IMR-90 (cell line): ENCODE results near the gene ARID3C. TPM values are rescaled to one million over a fixed set of nuclear protein-coding genes. Genes with fewer than 3 reads are reported as not detected.

Experiments
- ATAC-seq: fragments of 200-7000 bp; cut with Tn5 transposase; 2 replicates; pipeline ENCODE4 v1.9.1; 2020; ENCODE audit warnings: low read depth, mild to moderate bottlenecking, moderate library complexity
- BruUV-seq: library from RNA; stranded (reverse); fragments of 400-500 nt; replicated peaks from 2 replicates; lab custom pipeline; 2021; lab: Mats Ljungman, UMichigan
- CTCF ChIA-PET: fragments of 300-600 bp; formaldehyde crosslinking; extraction: SDS; loops from one replicate; lab custom pipeline; 2021; ENCODE audit warnings: antibody characterized with exemption; lab: Yijun Ruan, JAX
- POLR2A ChIA-PET: fragments of 300-600 bp; sonication (Branson Sonifier 250); formaldehyde crosslinking; loops from one replicate; lab custom pipeline; 2022; ENCODE audit warnings: antibody characterized with exemption; ENCODE audit not compliant: unreplicated experiment; lab: Charles Lee
- DNase-seq: peaks from one replicate; pipeline ENCODE4 v3.0.0; 2013
- H2AFZ ChIP-seq: replicated peaks from 2 replicates; pipeline ENCODE3; 2013; ENCODE audit warnings: low read length, mild to moderate bottlenecking; ENCODE audit not compliant: poor library complexity
- H2AK5ac ChIP-seq: 2 replicates; pipeline ENCODE4 v1.6.1; 2013; ENCODE audit warnings: low read depth, low read length, inconsistent platforms
- H2AK9ac ChIP-seq: replicated peaks from 2 replicates; pipeline ENCODE3; 2013; ENCODE audit warnings: mild to moderate bottlenecking, low read depth, low read length, moderate library complexity; ENCODE audit not compliant: poor library complexity
- H2BK120ac ChIP-seq: 2 replicates; pipeline ENCODE4 v1.6.1; 2013; ENCODE audit warnings: low read depth, low read length, inconsistent platforms
- H2BK15ac ChIP-seq: 3 replicates; pipeline ENCODE4 v1.6.1; 2013; ENCODE audit warnings: low read depth, low read length, inconsistent platforms
- H2BK20ac ChIP-seq: 2 replicates; pipeline ENCODE4 v1.6.1; 2013; ENCODE audit warnings: low read depth, mild to moderate bottlenecking, inconsistent platforms, low read length, moderate library complexity
- H2BK5ac ChIP-seq: 2 replicates; pipeline ENCODE4 v1.6.1; 2013; ENCODE audit warnings: mild to moderate bottlenecking, low read depth, low read length, inconsistent platforms; ENCODE audit not compliant: poor library complexity, severe bottlenecking
- H3K14ac ChIP-seq: replicated peaks from 2 replicates; pipeline ENCODE4 v1.6.1; 2013; ENCODE audit warnings: low read depth, low read length, inconsistent platforms
- H3K18ac ChIP-seq: 2 replicates; pipeline ENCODE4 v1.6.1; 2013; ENCODE audit warnings: low read depth, low read length, control low read depth
- H3K23ac ChIP-seq: 2 replicates; pipeline ENCODE4 v1.6.1; 2013; ENCODE audit warnings: low read depth, low read length, inconsistent platforms
- H3K27ac ChIP-seq: 2 replicates; pipeline ENCODE4 v1.5.1; 2013; ENCODE audit warnings: mild to moderate bottlenecking, control low read depth, low read length; ENCODE audit not compliant: insufficient read depth
- H3K27me3 ChIP-seq: 2 replicates; pipeline ENCODE4 v1.6.1; 2013; ENCODE audit warnings: low read length; ENCODE audit not compliant: control insufficient read depth, insufficient read depth
- H3K36me3 ChIP-seq: 2 replicates; pipeline ENCODE4 v1.6.1; 2013; ENCODE audit warnings: low read length, mixed read lengths; ENCODE audit not compliant: control insufficient read depth, insufficient read depth
- H3K4ac ChIP-seq: 2 replicates; pipeline ENCODE4 v1.6.1; 2013; ENCODE audit warnings: low read depth, low read length, inconsistent platforms
- H3K4me1 ChIP-seq: 2 replicates; pipeline ENCODE4 v1.6.1; 2013; ENCODE audit warnings: low read length, mixed read lengths; ENCODE audit not compliant: control insufficient read depth, insufficient read depth
- H3K4me2 ChIP-seq: 2 replicates; pipeline ENCODE4 v1.6.1; 2013; ENCODE audit warnings: low read depth, mild to moderate bottlenecking, control low read depth, low read length, moderate library complexity
- H3K4me3 ChIP-seq: 2 replicates; pipeline ENCODE4 v1.5.1; 2013; ENCODE audit warnings: low read depth, mild to moderate bottlenecking, control low read depth, low read length, moderate library complexity; ENCODE audit not compliant: insufficient read depth
- H3K56ac ChIP-seq: 2 replicates; pipeline ENCODE4 v1.6.1; 2013; ENCODE audit warnings: low read length, inconsistent platforms; ENCODE audit not compliant: insufficient read depth; ENCODE audit errors: extremely low read depth
- H3K79me1 ChIP-seq, 2 experiments: 2 replicates each; pipeline ENCODE4 v1.6.1; 2013; ENCODE audit warnings: low read length in 2 of 2, inconsistent platforms in 1 of 2, low read depth in 1 of 2
- H3K9ac ChIP-seq: 2 replicates; pipeline ENCODE4 v1.6.1; 2013; ENCODE audit warnings: low read depth, low read length, control low read depth
- H3K9me1 ChIP-seq: 2 replicates; pipeline ENCODE4 v1.6.1; 2013; ENCODE audit warnings: low read length, inconsistent platforms; ENCODE audit not compliant: insufficient read depth
- H3K9me3 ChIP-seq: 2 replicates; pipeline ENCODE4 v1.6.1; 2013; ENCODE audit warnings: low read length; ENCODE audit not compliant: control insufficient read depth, insufficient read depth
- H4K20me1 ChIP-seq: 2 replicates; pipeline ENCODE4 v1.6.1; 2013; ENCODE audit warnings: low read length, inconsistent platforms; ENCODE audit not compliant: insufficient read depth
- H4K5ac ChIP-seq: 2 replicates; pipeline ENCODE4 v1.6.1; 2013; ENCODE audit warnings: mild to moderate bottlenecking, low read depth, low read length, control low read depth
- H4K8ac ChIP-seq, 2 experiments: 2 replicates each; pipeline ENCODE4 v1.6.1; 2013; ENCODE audit warnings: low read depth in 2 of 2, low read length in 2 of 2, control low read depth in 1 of 2, inconsistent platforms in 1 of 2
- H4K91ac ChIP-seq: 2 replicates; pipeline ENCODE4 v1.6.1; 2013; ENCODE audit warnings: low read depth, low read length, inconsistent platforms; ENCODE audit not compliant: insufficient read depth
- CHD1 ChIP-seq: IDR thresholded peaks from 2 replicates; pipeline ENCODE4 v1.6.1; 2012; ENCODE audit warnings: low read depth, low read length, improper control_type of control experiment
- NFE2L2 ChIP-seq: fragments of 150-350 bp; IDR thresholded peaks from 2 replicates; pipeline ENCODE4 v1.6.1; 2016; ENCODE audit warnings: low read depth, mild to moderate bottlenecking, low read length
- WGBS, 2 experiments: methylation state at CpG; one replicate each; pipeline versions ENCODE4 v1.1.5 to v1.1.7; 2013; ENCODE audit warnings: missing lambda C conversion rate in 2 of 2; ENCODE audit not compliant: insufficient read length in 1 of 2; ENCODE audit errors: extremely low coverage in 2 of 2; 5-methylcytosine and 5-hydroxymethylcytosine counted together
- dilution Hi-C: fragments of 300-500 bp; cut with HindIII; formaldehyde crosslinking; loops from one replicate; pipeline ENCODE4 v1.14.3; 2018; ENCODE audit warnings: low sequenced_read_pairs; ENCODE audit not compliant: unreplicated experiment
- in situ Hi-C: fragments of 300-500 bp; cut with MboI; formaldehyde crosslinking; loops from 3 replicates; pipeline ENCODE4 v1.14.3; 2019; ENCODE audit warnings: low sequenced_read_pairs, inconsistent platforms, mixed read lengths
- intact Hi-C: fragments of 100-400 bp; cut with micrococcal nuclease; formaldehyde crosslinking; loops from 2 replicates; pipeline ENCODE4 v1.10.0; 2022
- polyA plus RNA-seq, 3 experiments: library from polyadenylated mRNA; depleted of rRNA; stranded (reverse); fragments of >200 nt; gene quantifications; 2 replicates each; pipeline ENCODE4 v1.2.3, GENCODE V29; 2012; ENCODE audit warnings: low replicate concordance in 1 of 3
- total RNA-seq: library from RNA; depleted of rRNA; stranded (reverse); fragments of >200 nt; gene quantifications from 2 replicates; pipeline ENCODE4 v1.2.3, GENCODE V29; 2012
- TF ChIP-seq, protein P1 (sequence below): fragments of 150-350 bp; IDR thresholded peaks from 2 replicates; pipeline ENCODE4 v1.6.1; 2016; ENCODE audit warnings: low read depth, mild to moderate bottlenecking, low read length, moderate library complexity, borderline replicate concordance

Gene ARID3C
- total and polyA plus RNA-seq, 2 of the 4 experiments (the other 2 are of a cell fraction) = 0.07 TPM; not detected in 1

DNA sequence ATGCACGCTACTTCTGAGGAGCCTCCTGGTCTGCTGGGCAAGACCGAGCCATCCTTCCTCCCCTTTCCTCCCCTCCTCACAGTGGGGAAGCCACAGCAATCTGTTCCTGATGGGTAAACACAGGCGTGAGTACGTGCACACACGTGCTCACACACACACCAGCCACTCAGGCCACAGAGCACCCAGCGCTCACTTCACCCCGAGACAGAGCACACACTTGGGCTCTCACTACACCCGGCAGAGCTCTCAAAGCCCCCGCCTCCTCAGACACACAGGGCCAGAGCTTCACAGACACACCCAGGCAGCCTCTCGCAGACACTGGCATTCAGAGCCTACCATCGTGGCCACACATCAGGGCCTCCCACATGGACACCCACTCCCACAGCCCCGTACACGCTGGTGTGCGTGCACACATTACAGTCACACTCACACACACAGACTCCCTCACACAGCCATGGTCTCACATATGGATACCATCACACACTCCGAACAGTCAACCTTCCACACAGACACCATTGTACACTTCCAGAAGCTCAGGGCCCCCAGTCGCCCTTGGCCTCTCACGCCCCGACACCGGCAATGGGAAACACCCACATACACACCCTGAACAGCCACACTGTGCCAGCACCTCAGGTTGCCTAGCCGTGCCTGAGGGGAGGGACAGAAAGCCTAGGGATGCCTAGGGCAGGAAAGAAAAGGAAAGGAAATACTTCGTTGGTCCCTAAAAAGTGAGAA is 52.8 kb downstream of the ARID3C start:
- Histone ChIP-seq H3K4ac (no peak overlapping the region), H3K18ac (no peak overlapping the region), H4K91ac (no peak overlapping the region), H3K14ac (no peak overlapping the region), H3K27ac (no peak overlapping the region), H4K5ac (no peak overlapping the region), H3K36me3 (no peaks in the 10 kb centered on the region), H2BK120ac (no peak overlapping the region), H4K20me1 (no peaks in the 10 kb centered on the region), H3K23ac (0 out of 2 replicates have a peak overlapping the region, but pooled peaks have one; percentile 59), H3K4me3 (no peak overlapping the region), H3K56ac (no peak overlapping the region), H2AFZ (no peak overlapping the region), H3K27me3 (peaks cover 88% of the 10 kb centered on the region), H2AK9ac (no peak overlapping the region), H3K4me2 (no peak overlapping the region), H3K9me1 (0 out of 2 replicates have a peak, but pooled peaks cover 3% of the 10 kb centered on the region), H3K4me1 (no peaks in the 10 kb centered on the region), H4K8ac (no peak overlapping the region), H2BK20ac (no peak overlapping the region), H2AK5ac (no peak overlapping the region), H2BK5ac (no peak overlapping the region), H3K9me3 (no peaks in the 10 kb centered on the region), H2BK15ac (no peak overlapping the region), H3K9ac (no peak overlapping the region), H3K79me1 (no peaks in the 10 kb centered on the region)
- ChIA-PET POLR2A (no interaction called here), CTCF (interaction anchor here (1.8 kb wide), 1 partner anchor 16 kb away, joined by 7 read pairs; no protein-coding TSS in a partner anchor)
- 46% methylated on average over 7 of the region's 21 CpGs; no CpG with 5 or more reads in 1 of the 2 experiments for WGBS, 2 experiments
- ATAC-seq = no peak
- intact Hi-C loops (no loop called here), dilution Hi-C loops (no loop called here), in situ Hi-C loops (no loop called here)
- TF ChIP-seq NFE2L2 (no peak), CHD1 (no peak)
- TF ChIP-seq, protein P1, sequence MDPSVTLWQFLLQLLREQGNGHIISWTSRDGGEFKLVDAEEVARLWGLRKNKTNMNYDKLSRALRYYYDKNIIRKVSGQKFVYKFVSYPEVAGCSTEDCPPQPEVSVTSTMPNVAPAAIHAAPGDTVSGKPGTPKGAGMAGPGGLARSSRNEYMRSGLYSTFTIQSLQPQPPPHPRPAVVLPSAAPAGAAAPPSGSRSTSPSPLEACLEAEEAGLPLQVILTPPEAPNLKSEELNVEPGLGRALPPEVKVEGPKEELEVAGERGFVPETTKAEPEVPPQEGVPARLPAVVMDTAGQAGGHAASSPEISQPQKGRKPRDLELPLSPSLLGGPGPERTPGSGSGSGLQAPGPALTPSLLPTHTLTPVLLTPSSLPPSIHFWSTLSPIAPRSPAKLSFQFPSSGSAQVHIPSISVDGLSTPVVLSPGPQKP = no peak
- no peak for DNase-seq
- no TSS peak for BruUV-seq
